ENCODE data around the gene MEGF11.

The MEGF11 gene

DNA sequence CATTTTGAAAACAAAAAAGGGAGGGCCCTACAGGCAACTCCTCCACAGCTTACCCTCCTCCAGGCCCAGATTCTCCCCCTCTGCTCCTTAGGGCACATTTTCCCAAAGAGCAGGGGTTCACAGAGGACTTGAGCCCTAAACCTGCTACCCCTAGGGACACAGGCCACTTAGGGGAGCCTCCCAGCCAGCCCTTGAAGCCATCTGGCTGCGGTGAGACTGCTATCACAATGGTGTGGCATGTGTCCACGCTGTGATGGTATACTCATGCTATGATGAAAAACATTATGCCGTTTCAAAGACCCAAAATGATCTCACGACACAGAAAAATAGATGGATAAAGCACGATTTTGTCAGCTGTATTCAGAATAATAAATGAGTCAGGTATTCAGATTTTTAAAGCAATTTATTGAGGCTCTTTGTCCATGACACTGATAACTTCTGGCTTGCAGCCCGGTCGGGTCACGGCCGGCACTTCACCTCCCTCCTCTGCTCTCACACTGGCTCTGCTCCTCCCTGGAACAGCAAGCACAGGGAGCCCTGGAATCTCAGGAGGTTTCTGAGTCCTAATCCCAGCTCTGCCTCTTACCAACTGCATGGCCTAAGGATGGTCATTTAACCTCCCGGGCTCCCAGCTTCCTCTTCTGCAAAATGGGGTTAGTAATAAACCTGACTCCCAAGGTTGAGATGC is 115.3 kb downstream of the MEGF11 start:
- DNase-seq = no peak

DNA sequence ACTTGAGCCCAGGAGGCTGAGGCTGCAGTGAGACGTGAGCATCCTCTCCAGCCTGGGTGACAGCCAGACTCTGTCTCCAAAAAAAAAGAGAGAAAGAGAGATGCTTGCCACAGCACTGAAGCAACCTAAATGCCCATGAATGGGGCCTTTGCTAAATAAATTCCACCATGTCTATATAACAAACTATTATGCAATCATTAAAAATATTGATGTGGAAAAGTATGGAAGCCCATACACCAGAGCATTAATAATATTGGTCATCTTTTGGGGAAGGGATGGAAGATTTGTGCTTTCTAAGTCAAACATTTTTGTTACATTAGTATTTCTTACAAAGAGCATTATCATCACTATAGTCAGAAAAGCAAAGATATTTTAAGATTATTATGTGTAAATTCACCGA is 116.6 kb downstream of the MEGF11 start:
- no peak for DNase-seq

DNA sequence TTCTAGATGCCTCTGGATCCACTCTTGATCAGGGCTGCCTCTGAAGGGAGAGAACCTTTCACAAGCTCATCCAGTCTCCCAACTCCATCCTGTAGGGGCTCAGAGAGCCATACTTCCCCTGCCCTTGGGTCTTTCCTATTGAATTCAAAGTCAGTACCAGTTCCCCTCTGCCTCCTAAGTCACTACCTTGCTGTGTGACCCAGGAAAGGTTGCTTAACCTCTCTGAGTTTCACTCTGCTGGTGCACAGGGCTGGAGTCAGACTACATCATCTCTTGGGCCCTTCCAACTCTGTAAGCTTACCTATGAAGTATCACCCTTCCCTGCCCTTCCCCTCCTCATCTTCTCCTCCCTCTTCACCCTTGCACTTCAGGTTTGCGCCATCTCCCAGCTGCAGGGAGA is 117.9 kb downstream of the MEGF11 start:
- no peak for DNase-seq

DNA sequence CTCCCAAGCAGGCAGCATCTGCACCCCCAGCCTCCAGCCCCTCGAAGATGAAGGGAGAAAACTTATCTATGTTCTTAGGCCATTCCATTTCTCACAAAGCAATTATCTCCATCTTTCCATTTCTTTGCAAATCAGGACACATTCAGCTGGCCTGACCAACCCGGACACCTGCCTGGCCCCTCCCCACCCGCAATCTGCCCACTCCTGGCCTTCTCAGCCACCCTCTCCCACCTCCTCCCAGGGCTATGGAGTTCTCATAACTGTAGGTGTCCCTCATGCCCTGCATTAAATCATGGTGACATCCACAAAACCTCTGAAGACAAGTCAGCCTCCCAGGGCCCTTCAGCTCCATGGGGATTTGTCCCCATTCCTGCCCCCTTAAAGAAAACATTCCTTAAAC is 119.3 kb downstream of the MEGF11 start:
- DNase-seq = no peak

DNA sequence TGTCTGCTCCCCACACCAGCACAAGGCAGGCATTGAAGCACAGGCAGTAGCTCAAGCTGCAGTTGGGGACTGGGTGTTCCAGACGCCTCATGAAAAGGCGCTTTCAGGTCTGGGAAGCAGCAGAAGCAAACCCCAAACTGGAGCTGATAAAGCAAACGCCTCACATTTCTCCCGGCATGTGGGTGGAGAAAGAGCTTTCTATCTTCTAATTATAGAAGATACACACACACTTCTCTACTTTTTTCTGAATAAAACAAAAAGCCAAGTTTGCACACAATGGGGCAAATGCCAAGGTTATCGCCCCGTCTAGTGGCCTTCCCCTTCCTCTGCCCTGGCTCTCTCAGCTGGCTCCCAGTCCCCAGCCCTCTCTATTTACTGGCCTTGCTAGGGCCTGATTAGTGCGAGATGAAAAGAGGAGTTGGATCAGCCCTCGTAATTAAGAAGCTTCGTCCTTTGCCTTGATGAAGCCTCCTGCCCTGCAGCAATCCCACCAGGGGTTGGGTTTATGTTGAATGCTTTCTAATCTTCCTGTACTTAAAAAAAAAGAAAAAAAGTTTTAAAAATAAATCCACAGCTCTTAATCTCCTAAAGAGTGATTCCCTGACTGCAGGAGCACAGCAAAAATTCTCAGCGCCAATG is 120.2 kb downstream of the MEGF11 start:
- DNase-seq = no peak

DNA sequence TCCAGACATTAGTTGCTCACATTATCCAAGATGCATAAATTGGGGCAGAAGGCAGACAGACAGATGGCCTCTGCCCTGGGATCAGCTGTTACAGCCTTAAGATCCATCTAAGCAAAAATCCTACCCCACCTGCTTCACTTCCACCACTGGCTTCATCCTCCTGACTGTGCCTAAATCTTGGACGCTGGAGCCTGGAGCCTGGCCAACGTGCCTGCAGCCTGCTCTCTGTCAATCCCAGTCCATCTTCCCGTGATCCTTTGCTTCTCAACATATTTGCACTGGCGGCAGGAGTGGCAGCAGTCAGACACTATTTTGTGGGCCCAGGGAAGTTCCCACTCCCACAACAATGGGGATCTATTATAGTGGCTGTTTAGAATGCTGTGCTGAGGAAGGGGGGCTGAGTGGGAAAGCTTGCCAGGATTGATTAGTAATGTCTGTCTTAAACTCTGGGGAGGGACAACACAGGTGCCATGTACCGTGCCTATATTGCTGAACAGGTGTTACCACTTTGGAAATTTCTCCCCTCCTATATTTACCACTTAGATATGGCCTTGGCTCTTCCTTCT is 121.2 kb downstream of the MEGF11 start:
- no peak for DNase-seq

- DNase-seq = no peak
These were observed 121.7 kb downstream of the MEGF11 start for GRCh38 chr15:66131831-66132230.

DNA sequence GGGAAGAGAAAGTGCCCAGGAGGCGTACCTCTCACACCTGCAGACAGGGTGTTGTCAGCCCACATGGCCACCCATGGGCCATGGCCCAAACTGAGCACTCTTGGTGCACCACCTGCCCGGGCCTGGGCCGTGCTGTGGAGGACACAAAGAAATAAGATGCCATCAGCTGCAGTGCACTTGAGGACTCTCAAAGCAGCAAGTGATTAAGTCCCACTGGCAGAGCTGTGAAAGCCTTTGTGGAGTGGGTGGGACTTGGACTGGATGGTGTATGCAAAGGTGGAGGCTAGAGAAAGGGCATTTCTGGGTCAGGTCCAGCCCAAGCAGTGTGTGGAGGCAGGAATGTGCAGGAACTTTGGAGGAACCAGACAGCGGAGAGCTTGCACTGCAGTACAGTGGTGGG is 122.3 kb downstream of the MEGF11 start:
- DNase-seq = no peak

DNA sequence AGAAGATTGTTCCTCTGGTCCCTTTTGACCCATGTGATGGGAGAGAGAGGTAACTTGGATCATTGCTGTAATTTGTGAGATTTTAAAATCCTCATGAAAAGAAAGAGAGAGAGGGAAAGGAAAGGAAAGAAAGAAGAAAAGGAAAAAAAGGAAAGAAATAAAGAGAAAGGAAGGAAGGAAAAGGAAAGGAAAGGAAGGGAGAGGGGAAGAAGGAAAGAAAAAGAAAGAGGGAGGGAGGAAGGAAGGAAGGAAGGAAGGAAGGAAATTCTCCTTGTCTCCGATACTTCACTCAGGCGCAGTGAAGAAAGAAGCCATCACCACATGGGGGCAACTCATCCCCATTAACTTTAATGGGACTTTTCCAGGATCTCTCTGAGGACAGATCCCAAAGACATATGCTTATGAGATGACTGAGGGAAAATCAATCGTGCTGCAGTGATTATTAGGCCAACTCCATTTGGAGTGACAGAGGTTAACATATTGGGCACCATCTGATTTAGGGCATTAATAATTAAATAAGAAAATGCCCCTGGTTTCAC is 123.0 kb downstream of the MEGF11 start:
- no peak for DNase-seq

- DNase-seq = no peak
These were observed 124.0 kb downstream of the MEGF11 start for GRCh38 chr15:66129586-66129985.

DNA sequence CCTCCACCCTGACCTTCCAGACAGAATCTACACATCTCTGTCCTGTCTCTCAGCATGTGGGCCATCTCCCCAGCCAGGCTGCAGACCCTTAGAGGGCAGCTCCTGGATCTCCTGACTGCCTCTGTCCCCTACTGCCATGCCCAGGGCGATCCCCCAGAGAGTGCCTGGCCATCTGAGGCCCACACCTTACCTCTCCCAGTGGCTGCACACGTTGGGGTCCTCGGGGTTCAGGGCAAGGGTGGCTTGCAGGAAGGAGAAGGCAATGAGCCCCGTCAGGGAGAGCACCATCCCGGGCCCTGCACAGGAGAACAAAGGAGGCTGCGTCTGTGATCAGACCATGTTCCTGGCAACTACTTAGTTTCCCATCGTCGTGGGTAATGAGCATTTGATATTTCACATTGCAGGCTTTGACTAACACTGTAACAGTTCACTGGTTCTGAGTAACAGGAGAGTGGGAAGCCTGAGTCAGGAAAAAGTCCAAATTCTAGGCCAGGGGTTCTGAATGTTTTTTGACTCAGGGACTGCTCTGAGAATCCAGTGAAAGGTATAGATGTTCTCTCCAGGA is 125.4 kb downstream of the MEGF11 start:
- no peak for DNase-seq

DNA sequence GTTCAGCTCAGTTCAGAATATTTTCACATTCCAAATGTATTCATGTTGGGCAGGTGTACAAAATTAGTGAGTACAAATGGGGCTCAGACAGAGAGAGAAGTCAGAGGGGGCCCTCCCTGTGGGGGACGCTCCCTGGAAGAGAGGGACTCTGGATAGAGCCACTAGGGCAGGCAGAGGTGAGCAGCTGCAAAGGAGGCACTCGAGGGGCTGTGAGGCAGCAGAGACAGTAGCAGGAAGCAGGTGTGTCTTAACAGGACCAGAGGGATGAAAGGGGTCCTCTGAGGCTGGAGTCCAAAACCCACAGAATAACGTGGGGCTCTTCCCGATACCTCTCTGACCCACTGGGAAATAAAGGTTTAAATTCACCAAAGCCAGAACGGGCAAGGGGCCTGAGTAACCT is 127.1 kb downstream of the MEGF11 start:
- no peak for DNase-seq

- no peak for DNase-seq
These were observed 127.5 kb downstream of the MEGF11 start for GRCh38 chr15:66126031-66126441.

DNA sequence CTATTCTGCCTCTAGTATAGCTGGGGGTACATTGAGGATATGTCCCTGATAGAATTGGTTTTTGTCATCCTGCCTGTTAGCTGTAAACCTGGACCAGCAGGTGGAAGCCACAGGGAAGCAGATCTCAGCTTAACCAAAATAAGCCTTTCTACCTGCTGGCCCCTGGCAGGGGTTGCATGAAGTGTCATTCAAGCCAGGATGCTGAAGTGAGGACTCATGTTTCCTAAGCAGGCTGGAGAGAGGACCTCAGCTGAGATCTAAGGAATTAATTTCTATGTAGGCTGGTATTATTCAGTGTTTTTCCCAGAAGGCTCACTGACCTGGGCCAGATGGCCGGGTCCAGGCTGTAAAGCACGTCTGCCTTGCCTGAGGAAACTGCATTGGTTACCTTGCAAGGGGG is 128.9 kb downstream of the MEGF11 start:
- DNase-seq = no peak

GRCh38 chr15:66123799-66124198 is 129.8 kb downstream of the MEGF11 start:
- DNase-seq = no peak

DNA sequence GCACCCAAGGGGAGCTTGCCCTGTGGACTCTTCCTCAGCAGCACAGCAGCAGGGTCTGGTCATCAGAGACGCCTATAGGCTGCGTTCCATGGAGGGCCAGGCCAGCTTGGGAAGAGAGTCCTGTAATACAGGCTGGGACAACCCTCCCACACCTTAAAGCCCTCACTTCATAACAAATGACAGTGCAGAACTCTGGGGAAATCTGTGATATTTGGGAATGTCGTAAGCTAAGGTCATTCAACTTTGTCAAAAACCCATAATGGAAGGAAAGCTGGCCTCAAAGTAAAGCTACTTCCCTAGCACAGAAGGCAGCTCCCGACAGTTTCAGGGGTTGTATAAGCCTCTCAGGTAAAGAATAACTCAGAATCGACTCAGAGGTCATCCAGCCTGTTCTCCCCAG is 133.1 kb downstream of the MEGF11 start:
- no peak for DNase-seq

- no peak for DNase-seq
These were observed 135.7 kb downstream of the MEGF11 start for GRCh38 chr15:66117841-66118240.

DNA sequence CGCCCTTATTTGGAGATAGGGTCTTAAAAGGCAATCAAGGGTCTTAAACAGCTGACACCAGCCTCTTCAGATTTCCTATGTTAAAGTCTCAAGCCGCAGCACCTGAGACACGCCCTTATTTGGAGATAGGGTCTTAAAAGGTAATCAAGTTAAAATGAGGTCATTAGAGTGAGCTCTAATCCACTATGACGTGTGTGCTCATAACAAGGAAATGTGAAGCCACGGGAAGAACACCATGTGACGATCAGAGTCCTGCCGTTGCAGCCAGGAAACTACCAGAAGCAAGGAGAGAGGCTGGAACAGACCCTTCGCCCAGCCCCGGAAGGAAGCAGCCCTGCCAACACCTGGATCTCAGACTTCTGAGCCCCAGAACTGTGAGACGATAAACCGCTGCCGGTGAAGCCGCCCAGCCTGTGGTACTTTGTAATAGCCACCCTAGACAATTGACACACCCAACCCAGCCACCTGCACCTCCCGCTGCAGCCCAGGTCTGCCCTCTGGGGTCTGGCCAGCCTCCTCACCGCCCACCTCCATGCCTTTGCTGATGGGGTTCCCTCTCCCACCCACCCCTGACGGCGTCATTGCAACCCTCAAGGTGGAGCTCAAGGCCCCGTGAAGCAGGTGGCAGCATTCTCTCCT is 137.9 kb downstream of the MEGF11 start:
- DNase-seq = no peak

- DNase-seq = no peak
These were observed 138.6 kb downstream of the MEGF11 start for GRCh38 chr15:66114863-66115425.

- no peak for DNase-seq
These were observed 141.2 kb downstream of the MEGF11 start for GRCh38 chr15:66112388-66112787.

DNA sequence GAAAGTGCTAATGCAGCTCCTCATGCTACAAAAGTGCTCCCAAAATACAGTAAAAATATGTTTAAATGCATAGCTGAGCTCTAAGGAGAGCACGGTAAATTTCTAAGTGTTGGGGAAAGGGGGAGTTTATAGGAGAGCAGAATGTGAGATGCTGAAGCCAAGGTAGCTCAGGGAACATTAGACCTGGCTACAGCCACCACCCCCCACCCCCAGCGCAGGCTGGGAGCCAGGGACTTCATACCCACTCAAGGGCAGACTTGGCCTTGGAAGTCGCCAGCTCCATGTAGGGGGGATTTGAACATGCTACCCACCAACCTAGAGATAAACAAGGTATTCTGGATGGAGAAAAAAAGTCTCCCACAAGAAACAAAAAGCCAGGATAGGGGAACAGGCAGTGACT is 142.2 kb downstream of the MEGF11 start:
- DNase-seq = no peak

GRCh38 chr15:66110864-66111263 is 142.7 kb downstream of the MEGF11 start:
- DNase-seq = no peak

GRCh38 chr15:66109826-66110225 is 143.7 kb downstream of the MEGF11 start:
- DNase-seq = no peak
